Uterus (tissue), 4 donors: ENCODE data around the gene CRLF1. TPM values are rescaled to one million over a fixed set of nuclear protein-coding genes. Genes with fewer than 3 reads are reported as not detected.
"Not testable (repeated sequence)": the region's sequence is repeated elsewhere in the genome, so short reads cannot be mapped to it uniquely, and the experiment has no call there.

Source experiments
- DNase-seq, 2 donors: peaks; one replicate each; pipeline ENCODE4 v3.0.0-alpha.2; 2019 to 2020
- H3K27ac ChIP-seq, 2 donors: fragments of 200-600 bp; sonication (generic); 1 replicate in 1 of 2; 2 replicates in 1 of 2; pipeline ENCODE4 v1.5.1; 2016 to 2018
- H3K27me3 ChIP-seq, 2 donors: fragments of 200-600 bp; sonication (generic); one replicate each; pipeline ENCODE4 v1.5.1; 2018 to 2019; ENCODE audit warnings: control low read depth in 1 of 2
- H3K36me3 ChIP-seq, 2 donors: fragments of 200-600 bp; sonication (generic); one replicate each; pipeline ENCODE4 v1.5.1; 2019; ENCODE audit warnings: control low read depth in 1 of 2
- H3K4me1 ChIP-seq, 2 donors: fragments of 200-600 bp; sonication (generic); one replicate each; pipeline ENCODE4 v1.5.1; 2018 to 2019; ENCODE audit warnings: control low read depth in 1 of 2
- H3K4me3 ChIP-seq, 2 donors: fragments of 200-600 bp; sonication (generic); 1 replicate in 1 of 2; 2 replicates in 1 of 2; pipeline ENCODE4 v1.5.1; 2018 to 2019; ENCODE audit warnings: mild to moderate bottlenecking in 1 of 2
- H3K9me3 ChIP-seq, 2 donors: fragments of 200-600 bp; sonication (generic); one replicate each; pipeline ENCODE4 v1.5.1; 2019; ENCODE audit warnings: control low read depth in 1 of 2
- POLR2A ChIP-seq, 2 donors: fragments of 450-650 bp; IDR thresholded peaks; one replicate each; pipeline ENCODE4 v1.6.1; 2016; ENCODE audit warnings: antibody characterized with exemption in 2 of 2, mild to moderate bottlenecking in 1 of 2, moderate library complexity in 1 of 2
- intact Hi-C: fragments of 100-400 bp; cut with DNase I; formaldehyde crosslinking; loops from one replicate; pipeline ENCODE4 v1.15.1; 2023; ENCODE audit warnings: low total_unique reads
- total RNA-seq, 4 donors: library from RNA; depleted of rRNA in 3 of 4; stranded (reverse); fragments of >200 nt in 3 of 4; gene quantifications; one replicate each; pipeline versions ENCODE4 v1.1.0 to v1.2.4, GENCODE V29; 2014 to 2023
- TF ChIP-seq, protein P1 (sequence below), 4 experiments: fragments of 200-600 bp in 2 of 4; fragments of 450-650 bp in 2 of 4; sonication (generic) in 2 of 4; IDR thresholded peaks; one replicate each; pipeline ENCODE4 v1.5.1; 2016 to 2019; ENCODE audit warnings: antibody characterized with exemption in 4 of 4, mild to moderate bottlenecking in 2 of 4, moderate library complexity in 1 of 4
- donor health status: DM: yes; HTN: yes; CAD: no.

CRLF1 gene
- total RNA-seq, 4 donors from 2014 or later, result 0.26 to 0.69 (median 0.67) TPM; not detected in 1

DNA sequence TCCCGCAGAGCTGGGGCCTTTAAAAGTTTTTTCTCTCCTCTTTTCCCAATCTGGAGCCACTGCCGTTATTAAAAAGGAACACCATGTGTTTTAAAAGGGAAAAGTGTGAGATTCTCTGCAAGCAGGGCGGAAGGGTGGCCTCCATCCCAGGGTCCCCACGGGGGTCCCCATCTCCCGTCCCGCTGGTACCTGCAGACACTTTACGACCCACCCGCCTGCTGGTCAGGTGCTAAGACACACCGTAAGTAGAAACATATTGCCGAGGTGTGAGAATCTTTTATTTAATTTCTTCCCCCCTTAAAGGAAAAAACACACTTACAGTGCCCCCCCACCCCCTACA, 1.8 kb downstream of the CRLF1 start:
- no peak overlapping the region for H3K4me3 ChIP-seq
- no peaks in the 10 kb centered on the region for H3K36me3 ChIP-seq
- no peaks in the 10 kb centered on the region for H3K9me3 ChIP-seq
- peaks cover 0 to 19% of the 10 kb centered on the region in 2 donors for H3K4me1 ChIP-seq
- TF ChIP-seq, protein P1, sequence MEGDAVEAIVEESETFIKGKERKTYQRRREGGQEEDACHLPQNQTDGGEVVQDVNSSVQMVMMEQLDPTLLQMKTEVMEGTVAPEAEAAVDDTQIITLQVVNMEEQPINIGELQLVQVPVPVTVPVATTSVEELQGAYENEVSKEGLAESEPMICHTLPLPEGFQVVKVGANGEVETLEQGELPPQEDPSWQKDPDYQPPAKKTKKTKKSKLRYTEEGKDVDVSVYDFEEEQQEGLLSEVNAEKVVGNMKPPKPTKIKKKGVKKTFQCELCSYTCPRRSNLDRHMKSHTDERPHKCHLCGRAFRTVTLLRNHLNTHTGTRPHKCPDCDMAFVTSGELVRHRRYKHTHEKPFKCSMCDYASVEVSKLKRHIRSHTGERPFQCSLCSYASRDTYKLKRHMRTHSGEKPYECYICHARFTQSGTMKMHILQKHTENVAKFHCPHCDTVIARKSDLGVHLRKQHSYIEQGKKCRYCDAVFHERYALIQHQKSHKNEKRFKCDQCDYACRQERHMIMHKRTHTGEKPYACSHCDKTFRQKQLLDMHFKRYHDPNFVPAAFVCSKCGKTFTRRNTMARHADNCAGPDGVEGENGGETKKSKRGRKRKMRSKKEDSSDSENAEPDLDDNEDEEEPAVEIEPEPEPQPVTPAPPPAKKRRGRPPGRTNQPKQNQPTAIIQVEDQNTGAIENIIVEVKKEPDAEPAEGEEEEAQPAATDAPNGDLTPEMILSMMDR (IDR thresholded peaks at IDR 0.05), result no peak
- no peak for TF ChIP-seq POLR2A (IDR thresholded peaks at IDR 0.05)
- DNase-seq, result no peak
- no peak overlapping the region for H3K27ac ChIP-seq
- H3K27me3 ChIP-seq, result peaks cover 27 to 35% of the 10 kb centered on the region in 2 donors
- intact Hi-C loops, result no loop called here

DNA sequence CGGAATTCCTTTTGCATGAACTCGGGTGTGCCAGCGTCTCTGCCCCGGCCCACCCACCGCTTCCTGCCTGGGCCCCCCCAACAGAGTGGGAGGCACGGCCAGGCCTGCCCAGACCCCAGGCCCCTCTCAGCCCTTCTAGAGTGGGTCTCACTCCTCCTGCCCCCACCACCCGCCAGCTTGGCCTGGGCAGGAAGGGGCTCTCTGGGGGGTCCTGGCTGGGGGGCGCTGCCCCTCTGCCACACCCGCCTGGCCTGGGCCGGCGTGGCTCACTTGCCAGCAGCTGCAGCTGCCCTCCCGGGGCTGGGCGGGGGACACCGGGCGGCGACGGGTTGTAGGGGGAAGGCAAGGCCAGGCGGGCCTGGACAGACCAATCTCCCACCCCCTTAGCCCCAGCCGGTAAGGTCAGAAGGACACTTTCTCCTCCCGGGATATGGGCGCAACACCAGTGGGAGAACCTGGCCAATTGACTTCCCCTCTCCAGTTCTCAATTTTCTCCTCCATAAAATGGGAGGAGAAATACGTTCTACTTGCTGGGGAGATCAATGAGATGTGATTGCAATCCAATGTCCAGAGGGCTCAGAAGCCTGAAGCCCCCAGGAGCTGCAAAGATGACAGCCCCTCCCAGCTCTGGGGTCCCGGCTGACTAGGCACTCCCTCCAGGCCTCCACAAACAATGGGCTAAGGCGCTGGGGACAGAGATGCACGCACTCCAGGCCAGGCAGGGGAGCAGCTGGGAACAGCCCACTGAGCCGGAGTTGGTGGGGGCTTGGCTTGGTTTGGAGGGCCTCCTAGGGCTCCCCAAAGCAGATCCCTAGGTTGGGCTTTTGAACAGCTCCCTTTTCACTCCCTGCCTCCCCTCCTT, 2.4 kb downstream of the CRLF1 start:
- H3K9me3 ChIP-seq, result no peaks in the 10 kb centered on the region
- no peak for DNase-seq
- no peak overlapping the region for H3K27ac ChIP-seq
- TF ChIP-seq, protein P1 (IDR thresholded peaks at IDR 0.05), result no peak
- no peak for TF ChIP-seq POLR2A (IDR thresholded peaks at IDR 0.05)
- peaks cover 21 to 31% of the 10 kb centered on the region in 2 donors for H3K27me3 ChIP-seq
- H3K4me3 ChIP-seq, result no peak overlapping the region
- H3K4me1 ChIP-seq, result peaks cover 0 to 19% of the 10 kb centered on the region in 2 donors
- intact Hi-C loops, result no loop called here
- H3K36me3 ChIP-seq, result no peaks in the 10 kb centered on the region

DNA sequence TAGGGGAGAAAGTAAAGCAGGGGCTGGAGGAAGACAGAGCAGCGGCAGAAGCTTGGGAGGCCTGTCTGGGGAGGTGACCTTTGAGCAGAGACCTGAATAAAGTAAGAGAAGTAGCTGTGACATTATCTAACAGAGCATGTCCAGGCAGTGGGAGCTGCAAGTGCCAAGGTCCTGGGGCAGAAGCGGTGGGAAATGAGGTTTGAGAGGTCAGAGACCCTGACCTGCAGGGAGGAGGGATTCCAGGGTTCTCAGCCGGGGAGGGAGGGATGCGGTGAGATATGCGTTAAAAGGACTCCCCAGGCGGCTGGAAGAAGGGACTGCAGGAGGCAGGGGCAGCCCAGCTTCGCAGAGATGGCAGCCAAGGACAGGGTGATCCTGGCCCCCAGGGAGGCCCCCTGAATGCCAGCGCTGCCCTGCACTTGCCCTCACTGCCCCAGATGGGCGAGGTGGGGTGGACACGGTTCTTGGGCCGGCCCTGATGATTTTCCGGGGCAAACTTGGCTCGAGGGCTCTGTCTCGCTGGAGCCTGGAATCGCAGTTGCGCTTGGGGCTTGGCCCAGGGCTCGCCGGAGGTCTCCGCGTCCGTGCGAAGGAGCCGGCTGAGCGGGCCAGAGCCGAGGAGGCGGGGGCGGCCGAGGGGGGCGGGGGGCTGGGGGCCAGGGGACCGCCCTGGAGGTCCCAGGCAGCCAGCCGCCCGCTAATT, 3.2 kb downstream of the CRLF1 start:
- no peaks in the 10 kb centered on the region for H3K36me3 ChIP-seq
- intact Hi-C loops, result no loop called here
- peaks cover 0 to 19% of the 10 kb centered on the region in 2 donors for H3K4me1 ChIP-seq
- no peaks in the 10 kb centered on the region for H3K9me3 ChIP-seq
- no peak overlapping the region for H3K4me3 ChIP-seq
- H3K27me3 ChIP-seq, result peaks cover 17 to 31% of the 10 kb centered on the region in 2 donors
- no peak overlapping the region for H3K27ac ChIP-seq
- TF ChIP-seq, protein P1 (IDR thresholded peaks at IDR 0.05), result no peak
- no peak for TF ChIP-seq POLR2A (IDR thresholded peaks at IDR 0.05)
- no peak for DNase-seq

DNA sequence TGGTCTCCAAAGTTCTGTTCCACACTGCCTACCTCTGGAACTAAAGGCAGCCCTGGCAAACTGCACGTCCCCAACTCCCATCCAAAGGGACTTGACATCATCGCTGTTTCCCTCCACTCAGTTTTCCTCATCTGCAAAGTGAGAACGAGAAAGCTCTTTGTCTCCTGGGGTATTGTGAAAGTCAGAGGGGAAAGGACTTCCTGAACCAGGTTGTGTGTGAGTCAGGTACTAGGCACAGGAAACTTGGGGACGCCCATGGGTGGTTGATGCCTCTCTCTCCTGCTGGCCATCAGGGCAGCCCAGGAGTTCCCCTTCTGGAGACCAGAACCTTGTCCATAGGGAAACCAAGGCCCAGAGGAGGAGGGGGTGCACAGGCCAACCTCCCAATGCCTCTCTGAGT, 4.7 kb downstream of the CRLF1 start:
- no peak overlapping the region for H3K4me3 ChIP-seq
- H3K4me1 ChIP-seq, result peaks cover 0 to 8% of the 10 kb centered on the region in 2 donors
- H3K27me3 ChIP-seq, result peaks cover 9 to 26% of the 10 kb centered on the region in 2 donors
- no peaks in the 10 kb centered on the region for H3K9me3 ChIP-seq
- H3K27ac ChIP-seq, result no peak overlapping the region
- TF ChIP-seq POLR2A (IDR thresholded peaks at IDR 0.05), result no peak
- TF ChIP-seq, protein P1 (IDR thresholded peaks at IDR 0.05), result no peak
- intact Hi-C loops, result no loop called here
- no peak for DNase-seq
- no peaks in the 10 kb centered on the region for H3K36me3 ChIP-seq

DNA sequence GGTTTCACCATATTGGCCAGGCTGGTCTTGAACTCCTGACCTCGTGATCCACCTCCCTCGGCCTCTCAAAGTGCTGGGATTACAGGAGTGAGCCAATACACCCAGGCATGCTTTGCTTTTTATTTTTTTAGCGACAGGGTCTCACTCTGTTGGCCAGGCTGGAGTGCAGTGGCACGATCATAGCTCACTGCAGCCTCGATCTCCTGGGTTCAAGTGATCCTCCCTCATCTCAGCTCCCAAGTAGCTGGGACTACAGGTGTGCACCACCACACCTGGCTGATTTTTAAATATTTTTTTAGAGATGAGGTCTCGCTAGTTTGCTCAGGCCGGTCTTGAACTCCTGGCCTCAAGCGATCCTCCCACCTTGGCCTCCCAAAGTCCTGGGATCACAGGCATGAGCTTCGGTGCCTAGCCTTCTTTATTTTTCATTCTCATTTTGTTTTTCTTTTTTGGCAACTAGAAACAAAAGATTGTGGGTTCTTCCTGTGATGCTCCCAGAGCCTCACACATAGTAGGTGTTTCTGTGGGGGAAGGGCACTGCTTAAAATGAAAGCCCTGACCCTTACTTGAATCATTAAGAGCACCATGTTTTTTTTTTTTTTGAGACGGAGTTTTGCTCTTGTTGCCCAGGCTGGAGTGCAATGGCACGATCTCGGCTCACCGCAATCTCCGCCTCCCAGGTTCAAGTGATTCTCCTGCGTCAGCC, 5.8 kb downstream of the CRLF1 start:
- DNase-seq, intact Hi-C loops, H3K36me3 ChIP-seq, H3K27ac ChIP-seq, H3K4me3 ChIP-seq, H3K4me1 ChIP-seq, H3K9me3 ChIP-seq: not testable (repeated sequence)
- H3K27me3 ChIP-seq, result peaks cover 9 to 21% of the 10 kb centered on the region in 2 donors
